CD14-positive monocyte (primary cell): ENCODE data around the gene NDUFAF4. TPM values are rescaled to one million over a fixed set of nuclear protein-coding genes. Genes with fewer than 3 reads are reported as not detected.

Experiments used
- DNase-seq, 3 donors: peaks; one replicate each; pipeline ENCODE4 v3.0.0-alpha.2; 2011 to 2022
- H2AFZ ChIP-seq: 2 replicates; pipeline ENCODE4 v1.6.0; 2012; ENCODE audit warnings: mild to moderate bottlenecking, low read depth, low read length, inconsistent platforms; ENCODE audit not compliant: insufficient read depth, poor library complexity, severe bottlenecking
- H3K27ac ChIP-seq, 2 donors: 1 replicate in 1 of 2; 2 replicates in 1 of 2; pipeline ENCODE4 v1.5.1; 2012 to 2013; ENCODE audit warnings: low read length in 2 of 2, control low read depth in 1 of 2, inconsistent platforms in 1 of 2, low read depth in 1 of 2, mild to moderate bottlenecking in 1 of 2
- H3K27me3 ChIP-seq, 2 donors: one replicate each; pipeline versions ENCODE4 v1.6.0 to v1.6.1; 2011 to 2013; ENCODE audit warnings: low read length in 2 of 2; ENCODE audit not compliant: control insufficient read depth in 2 of 2, insufficient read depth in 2 of 2
- H3K36me3 ChIP-seq, 2 donors: replicated peaks in 1 of 2; 1 replicate in 1 of 2; 2 replicates in 1 of 2; pipeline versions ENCODE4 v1.5.1 to v1.6.1; 2012 to 2013; ENCODE audit warnings: low read length in 2 of 2, control low read depth in 1 of 2, inconsistent platforms in 1 of 2, mild to moderate bottlenecking in 1 of 2; ENCODE audit not compliant: insufficient read depth in 2 of 2, control insufficient read depth in 1 of 2
- H3K4me1 ChIP-seq, 2 donors: 1 replicate in 1 of 2; 2 replicates in 1 of 2; pipeline versions ENCODE4 v1.5.1 to v1.6.1; 2012 to 2013; ENCODE audit warnings: low read length in 2 of 2, control low read depth in 1 of 2, inconsistent platforms in 1 of 2, mild to moderate bottlenecking in 1 of 2, moderate library complexity in 1 of 2; ENCODE audit not compliant: insufficient read depth in 2 of 2, control insufficient read depth in 1 of 2
- H3K4me2 ChIP-seq: replicated peaks from 2 replicates; pipeline ENCODE3; 2012; ENCODE audit warnings: low read length, moderate library complexity, mild to moderate bottlenecking; ENCODE audit not compliant: poor library complexity, severe bottlenecking; ENCODE audit errors: extremely low read depth
- H3K4me3 ChIP-seq, 3 experiments: fragments of 200-600 bp in 1 of 3; sonication (generic) in 1 of 3; replicated peaks in 1 of 3; 1 replicate in 2 of 3; 2 replicates in 1 of 3; pipeline ENCODE4 v1.5.1; 2011 to 2013; ENCODE audit warnings: low read length in 3 of 3, mild to moderate bottlenecking in 3 of 3, control low read depth in 2 of 3, low read depth in 2 of 3, inconsistent platforms in 1 of 3, moderate library complexity in 1 of 3
- H3K79me2 ChIP-seq: 2 replicates; pipeline ENCODE4 v1.6.0; 2012; ENCODE audit warnings: mild to moderate bottlenecking, control low read depth, inconsistent platforms, low read length, moderate library complexity; ENCODE audit not compliant: insufficient read depth
- H3K9ac ChIP-seq: 2 replicates; pipeline ENCODE4 v1.6.0; 2017; ENCODE audit warnings: low read length, mild to moderate bottlenecking; ENCODE audit not compliant: insufficient read depth, poor library complexity, severe bottlenecking
- H3K9me3 ChIP-seq, 2 donors: replicated peaks in 1 of 2; 1 replicate in 1 of 2; 2 replicates in 1 of 2; pipeline versions ENCODE4 v1.5.1 to v1.6.1; 2012 to 2013; ENCODE audit warnings: low read length in 2 of 2, control low read depth in 1 of 2; ENCODE audit not compliant: control insufficient read depth in 1 of 2, insufficient read depth in 1 of 2
- H4K20me1 ChIP-seq: 2 replicates; pipeline ENCODE4 v1.6.0; 2012; ENCODE audit warnings: mild to moderate bottlenecking, low read length, control low read depth, moderate library complexity; ENCODE audit not compliant: insufficient read depth
- H3K27ac Mint-ChIP-seq, 7 donors: one replicate each; pipeline ENCODE4 v1.8.0; 2020; ENCODE audit warnings: mild to moderate bottlenecking in 7 of 7, mixed read lengths in 7 of 7, moderate library complexity in 6 of 7, inconsistent platforms in 2 of 7
- H3K27me3 Mint-ChIP-seq, 3 donors: one replicate each; pipeline ENCODE4 v1.8.0; 2021 to 2022; ENCODE audit warnings: low read depth in 3 of 3, mild to moderate bottlenecking in 3 of 3, mixed read lengths in 3 of 3, moderate library complexity in 3 of 3, inconsistent platforms in 1 of 3
- H3K36me3 Mint-ChIP-seq, 2 donors: one replicate each; pipeline ENCODE4 v1.8.0; 2020; ENCODE audit warnings: mixed read lengths in 2 of 2, inconsistent platforms in 1 of 2, mild to moderate bottlenecking in 1 of 2
- H3K4me1 Mint-ChIP-seq: one replicate; pipeline ENCODE4 v1.8.0; 2020; ENCODE audit warnings: mild to moderate bottlenecking, mixed read lengths
- H3K4me3 Mint-ChIP-seq, 2 donors: one replicate each; pipeline ENCODE4 v1.8.0; 2020; ENCODE audit warnings: mild to moderate bottlenecking in 2 of 2, mixed read lengths in 2 of 2, moderate library complexity in 1 of 2
- H3K9me3 Mint-ChIP-seq, 7 donors: one replicate each; pipeline ENCODE4 v1.8.0; 2020 to 2022; ENCODE audit warnings: mixed read lengths in 7 of 7, mild to moderate bottlenecking in 6 of 7, moderate library complexity in 6 of 7, inconsistent platforms in 2 of 7
- CTCF ChIP-seq: fragments of 200-600 bp; IDR thresholded peaks from one replicate; pipeline ENCODE4 v1.8.0; 2022; ENCODE audit warnings: antibody characterized with exemption, mild to moderate bottlenecking
- WGBS: methylation state at CpG from one replicate; pipeline ENCODE4 v1.1.5; 2013; ENCODE audit warnings: missing lambda C conversion rate; ENCODE audit not compliant: insufficient coverage; 5-methylcytosine and 5-hydroxymethylcytosine counted together
- intact Hi-C, 2 donors: fragments of 100-400 bp; cut with micrococcal nuclease; formaldehyde crosslinking; loops; one replicate each; pipeline versions ENCODE4 v1.15.0 to v1.15.1; 2023
- polyA plus RNA-seq, 3 donors: library from polyadenylated mRNA; depleted of rRNA in 1 of 3; unstranded in 2 of 3; stranded (reverse) in 1 of 3; fragments of 300-500 nt in 2 of 3; fragments of >200 nt in 1 of 3; fragmentation: Illumina TruSeq in 2 of 3; gene quantifications; 1 replicate in 2 of 3; 2 replicates in 1 of 3; pipeline ENCODE4 v1.2.3, GENCODE V29; 2012 to 2021

NDUFAF4 gene
- polyA plus RNA-seq, 3 donors, result 7.6 to 17.5 (median 14.9) TPM

- no peak overlapping the region for H3K9ac ChIP-seq
- no peaks in the 10 kb centered on the region for H3K9me3 ChIP-seq
- Mint-ChIP-seq H3K27ac (peak overlapping the region in 2 of 7 donors; percentile 78 to 81), H3K4me1 (peaks cover 37% of the 10 kb centered on the region), H3K4me3 (peak overlapping the region in 1 of 2 donors; percentile 97), H3K36me3 (peaks cover 4 to 10% of the 10 kb centered on the region in 2 donors), H3K27me3 (peaks cover 0 to 2% (median 1%) of the 10 kb centered on the region in 3 donors), H3K9me3 (no peaks in the 10 kb centered on the region)
- no peaks in the 10 kb centered on the region for H3K27me3 ChIP-seq
- H3K4me3 ChIP-seq, result peak overlapping the region in 1 of 3 experiments; percentile 91
- H2AFZ ChIP-seq, result no peak overlapping the region
- intact Hi-C loops, result loop anchor here (5.0 to 10.0 kb wide), 2 partner anchors 377 to 386 kb away; partner anchors contain the start of genes MMS22L (in 2 of the 2) and UFL1 (in 1 of the 2)
- H4K20me1 ChIP-seq, result no peaks in the 10 kb centered on the region
- peaks cover 26 to 31% of the 10 kb centered on the region in 2 donors for H3K4me1 ChIP-seq
- H3K27ac ChIP-seq, result no peak overlapping the region
- peak overlapping the region; percentile 88 for H3K4me2 ChIP-seq
- TF ChIP-seq CTCF, result no peak
- H3K79me2 ChIP-seq, result peaks cover 28% of the 10 kb centered on the region
- DNase-seq, result peak in 1 of 3 donors; percentile 4
- WGBS, result no CpG with 5 or more reads among the region's 3 CpGs
- peaks cover 9 to 14% of the 10 kb centered on the region in 2 donors for H3K36me3 ChIP-seq
Measured at GRCh38 chr6:96899019-96899418, 1.3 kb upstream of the NDUFAF4 start.

GRCh38 chr6:96898241-96898851, 655 bp upstream of the NDUFAF4 start:
- Histone ChIP-seq H3K27me3 (no peaks in the 10 kb centered on the region), H3K9ac (peak overlapping the region; percentile 71), H3K4me2 (peak overlapping the region; percentile 88), H3K79me2 (peaks cover 29% of the 10 kb centered on the region), H2AFZ (peak overlapping the region; percentile 90), H3K4me1 (peaks cover 26 to 31% of the 10 kb centered on the region in 2 donors), H4K20me1 (no peaks in the 10 kb centered on the region), H3K4me3 (peak overlapping the region; percentile 79 to 91 (median 87)), H3K9me3 (no peaks in the 10 kb centered on the region), H3K27ac (peak overlapping the region; percentile 72 to 85), H3K36me3 (peaks cover 14 to 21% of the 10 kb centered on the region in 2 donors)
- Mint-ChIP-seq H3K4me1 (peaks cover 37% of the 10 kb centered on the region), H3K27me3 (peaks cover 0 to 2% (median 0%) of the 10 kb centered on the region in 3 donors), H3K36me3 (peaks cover 4 to 10% of the 10 kb centered on the region in 2 donors), H3K4me3 (peak overlapping the region; percentile 93 to 97), H3K27ac (peak overlapping the region; percentile 78 to 94 (median 81)), H3K9me3 (no peaks in the 10 kb centered on the region)
- intact Hi-C loops, result loop anchor here (5.0 to 10.0 kb wide), 2 partner anchors 376 to 386 kb away; partner anchors contain the start of genes MMS22L (in 2 of the 2) and UFL1 (in 1 of the 2)
- peak in 2 of 3 donors; percentile 32 to 33 for DNase-seq
- 0% methylated on average over 4 of the region's 10 CpGs for WGBS
- no peak for TF ChIP-seq CTCF
